Anterior cingulate cortex (tissue), 58 donors: Measurements from ENCODE around the gene HNRNPA1.
"Not testable (repeated sequence)": the region's sequence is repeated elsewhere in the genome, so short reads cannot be mapped to it uniquely, and the experiment has no call there.

Source experiments
- DNase-seq, 58 donors: peaks; one replicate each; lab custom pipeline; 2025; lab: John Stamatoyannopoulos, UW

The HNRNPA1 gene

DNA sequence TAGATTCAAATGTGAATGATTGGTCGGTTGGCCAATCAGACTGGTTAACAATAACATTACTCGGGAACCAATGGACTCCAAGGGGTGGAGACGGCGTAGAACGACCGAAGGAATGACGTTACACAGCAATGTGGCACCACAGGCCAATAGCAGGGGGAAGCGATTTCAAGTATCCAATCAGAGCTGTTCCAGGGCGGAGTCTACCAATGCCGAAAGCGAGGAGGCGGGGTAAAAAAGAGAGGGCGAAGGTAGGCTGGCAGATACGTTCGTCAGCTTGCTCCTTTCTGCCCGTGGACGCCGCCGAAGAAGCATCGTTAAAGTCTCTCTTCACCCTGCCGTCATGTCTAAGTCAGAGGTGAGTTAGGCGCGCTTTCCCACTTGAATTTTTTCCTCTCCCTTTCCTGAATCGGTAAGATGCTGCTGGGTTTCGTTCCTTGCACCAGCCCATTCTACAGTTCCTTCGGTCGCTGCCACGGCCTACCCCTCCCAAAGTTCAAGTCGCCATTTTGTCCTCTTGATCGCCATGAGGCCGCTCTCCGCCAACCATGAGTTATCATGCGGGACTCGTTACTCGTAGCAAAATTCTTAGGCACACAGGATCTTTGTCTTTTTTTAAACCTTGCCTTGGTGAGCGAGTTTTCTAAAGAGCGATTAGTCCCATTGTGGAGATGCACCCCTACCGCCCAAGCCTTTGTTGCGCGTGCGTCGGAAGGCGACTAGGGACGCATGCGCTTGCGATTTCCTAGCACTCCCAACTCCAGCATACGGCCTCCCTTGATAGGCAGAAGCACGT is at the start of gene HNRNPA1:
Gene HNRNPA1, plus strand, starts transcription at position 259 of the 793 bp plus-strand sequence. Its CDS starts 82 bp downstream, at position 341.
- peak; percentile 66 to 100 (median 97) for DNase-seq

DNA sequence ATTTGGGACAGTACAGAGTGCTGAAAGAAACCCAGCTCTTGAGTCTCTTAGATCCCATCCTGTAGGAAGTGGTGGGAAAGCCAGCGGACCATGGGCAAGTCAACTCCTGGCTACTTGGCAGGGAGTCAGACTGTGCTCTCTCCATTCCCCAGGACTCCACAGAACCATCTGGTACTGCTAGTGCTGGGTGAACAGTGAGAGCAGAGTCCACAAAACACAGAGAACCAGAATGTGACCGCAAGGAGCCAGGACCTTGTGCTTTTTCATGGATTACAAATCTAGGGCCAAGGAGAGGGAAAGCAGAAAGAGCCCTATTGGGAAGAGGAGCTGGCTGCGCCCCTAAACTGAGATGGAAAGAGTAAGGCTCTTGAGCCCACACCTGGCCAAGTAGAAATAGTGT is 49.3 kb upstream of the HNRNPA1 start:
- DNase-seq: not testable (repeated sequence)

DNA sequence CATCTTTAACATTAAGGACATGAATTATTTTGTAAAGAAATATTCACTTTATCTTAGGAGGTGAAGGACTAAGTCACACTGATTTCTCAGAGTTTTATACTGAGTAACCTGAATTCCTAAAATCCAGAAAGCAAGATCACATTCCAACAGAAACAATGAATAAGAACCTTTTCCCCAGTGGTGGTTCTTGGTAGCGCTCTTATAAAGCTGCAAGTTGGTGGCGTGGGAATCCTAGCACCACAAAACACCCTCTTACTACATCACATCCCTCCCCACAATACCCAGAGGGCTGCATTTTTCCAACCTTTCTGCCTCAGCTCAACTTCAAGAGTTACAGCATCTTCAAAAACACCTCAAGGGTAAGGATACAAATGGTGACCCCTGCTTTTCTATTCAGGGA is 47.7 kb upstream of the HNRNPA1 start:
- DNase-seq: no peak

DNA sequence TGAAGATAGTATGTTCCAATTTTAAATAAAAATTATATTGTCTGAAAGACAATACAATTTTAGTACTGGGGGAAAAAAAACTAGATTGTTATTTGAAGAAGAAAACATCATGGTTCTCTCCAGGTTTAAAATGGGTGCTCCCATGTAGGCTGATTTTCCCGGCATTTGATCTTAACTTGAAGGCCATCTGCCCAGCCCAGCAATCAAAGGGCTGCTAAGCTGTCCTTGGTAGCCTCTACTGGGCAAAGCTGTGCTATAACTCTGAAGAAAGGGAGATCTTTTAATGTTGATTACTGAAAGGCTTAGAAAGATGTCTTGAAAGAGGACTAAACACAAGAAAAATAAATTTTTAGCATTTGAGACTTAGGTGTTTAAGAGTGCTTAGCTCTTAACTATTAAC is 42.0 kb upstream of the HNRNPA1 start:
- no peak for DNase-seq

DNA sequence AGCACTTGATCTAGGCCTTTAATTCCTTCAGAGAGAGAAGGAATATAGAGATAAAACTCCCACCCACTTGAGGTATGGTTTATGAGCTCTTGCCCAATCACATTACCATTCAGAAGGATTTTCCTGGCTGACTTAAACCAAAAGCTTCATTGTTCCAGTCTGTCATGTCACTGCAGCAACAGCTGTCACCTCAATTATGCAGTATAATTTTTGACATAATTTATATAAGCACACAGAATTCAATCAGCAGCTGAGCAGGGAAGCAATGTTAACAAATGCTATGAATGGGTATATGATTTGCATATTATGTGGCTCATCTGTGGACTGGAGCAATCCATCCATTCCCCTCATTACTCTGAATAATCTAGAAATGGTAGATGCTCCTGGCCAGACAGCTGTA is 40.9 kb upstream of the HNRNPA1 start:
- DNase-seq: peak in 1 of 58 donors; percentile 2

DNA sequence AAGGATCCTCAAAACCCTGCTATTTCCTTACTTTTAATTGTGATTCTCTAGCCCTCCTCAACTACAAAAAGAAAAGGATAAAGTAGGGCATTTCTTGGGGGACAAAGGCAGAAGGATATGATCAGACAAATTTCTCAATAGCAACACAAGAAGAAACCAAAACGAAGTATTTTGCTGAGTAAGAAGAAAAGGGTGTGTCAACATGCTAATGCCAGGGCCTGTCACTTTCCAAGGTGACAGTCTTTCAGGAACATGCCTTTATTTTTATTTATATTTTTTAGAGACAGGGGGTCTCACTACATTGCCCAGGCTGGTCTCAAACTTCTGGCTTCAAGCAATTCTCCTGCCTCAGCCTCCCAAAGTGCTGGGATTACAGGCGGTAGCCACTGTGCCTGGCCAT is 40.4 kb upstream of the HNRNPA1 start:
- DNase-seq: no peak

DNA sequence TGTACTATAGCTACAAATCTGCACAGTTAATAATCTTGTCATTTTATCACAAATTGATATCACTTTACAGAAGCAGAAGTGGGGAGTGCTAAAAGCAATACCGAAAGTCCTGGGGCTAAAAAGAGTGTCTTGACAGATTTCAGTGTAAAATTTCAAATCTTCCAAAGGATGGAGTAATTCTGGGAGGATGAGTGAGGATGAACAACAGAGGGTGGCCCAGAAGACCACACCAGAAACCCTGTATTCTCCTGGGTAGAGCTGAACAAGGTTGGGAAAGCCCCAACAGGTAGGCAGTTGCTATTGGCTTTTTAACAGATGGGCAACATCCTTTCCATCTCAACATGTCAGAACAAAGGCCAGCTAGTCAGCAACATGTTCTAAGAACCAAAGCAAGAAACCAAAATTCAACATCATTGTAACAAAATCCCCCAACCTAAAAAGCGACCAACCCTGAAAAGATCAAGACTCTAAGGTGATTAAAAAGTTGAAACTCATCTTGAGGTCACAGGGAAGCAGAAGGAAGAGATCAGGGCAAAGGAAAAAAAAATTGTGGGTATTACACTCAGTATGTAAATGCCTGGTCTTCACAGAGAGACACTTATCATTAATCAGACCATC is 39.4 kb upstream of the HNRNPA1 start:
- DNase-seq: no peak

DNA sequence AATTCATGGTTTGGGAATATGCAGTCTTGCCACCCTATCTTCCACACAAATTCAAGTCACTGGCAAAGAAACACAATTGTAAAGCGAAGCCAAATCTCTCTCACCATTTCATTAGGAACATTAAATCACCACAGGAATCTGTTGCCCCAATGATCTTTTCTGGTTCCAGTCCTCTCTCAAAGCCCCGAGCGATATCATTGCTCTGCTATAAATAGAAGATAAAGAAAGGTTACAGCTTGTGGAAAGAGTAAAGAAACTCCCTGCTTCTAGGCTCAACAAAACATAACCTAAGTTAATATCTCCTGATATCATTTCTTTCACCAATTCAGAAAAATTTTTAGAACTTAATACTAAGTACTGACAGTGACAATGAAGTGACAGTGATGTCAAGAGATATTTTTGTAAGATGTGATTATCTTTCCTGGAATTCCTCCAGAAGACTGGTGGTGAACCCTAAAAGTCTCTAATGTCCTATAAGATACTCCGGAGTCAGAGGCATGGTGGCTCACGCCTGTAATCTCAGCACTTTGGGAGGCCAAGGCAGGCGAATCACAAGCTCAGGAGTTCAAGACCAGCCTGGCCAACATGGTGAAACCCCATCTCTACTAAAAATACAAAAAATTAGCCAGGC is 34.4 kb upstream of the HNRNPA1 start:
- no peak for DNase-seq

DNA sequence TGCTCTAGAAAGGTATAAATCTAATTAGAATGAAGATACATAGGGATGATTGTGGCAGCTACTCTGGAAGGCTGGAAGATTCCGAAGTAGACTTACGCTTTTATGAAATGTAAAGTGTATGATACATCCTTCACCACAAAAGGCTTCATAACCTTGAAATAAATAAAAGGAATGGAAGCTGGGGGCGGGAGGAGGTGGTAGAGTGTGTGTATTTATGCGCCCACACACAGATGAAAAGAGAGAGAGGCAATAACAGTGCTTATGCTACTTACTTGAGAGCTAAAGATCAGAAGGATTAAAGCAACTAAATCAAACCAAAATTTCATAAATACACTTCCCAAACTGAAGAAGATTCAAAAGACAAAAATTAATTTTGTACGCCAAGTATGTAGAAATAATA is 31.0 kb upstream of the HNRNPA1 start:
- DNase-seq: no peak

DNA sequence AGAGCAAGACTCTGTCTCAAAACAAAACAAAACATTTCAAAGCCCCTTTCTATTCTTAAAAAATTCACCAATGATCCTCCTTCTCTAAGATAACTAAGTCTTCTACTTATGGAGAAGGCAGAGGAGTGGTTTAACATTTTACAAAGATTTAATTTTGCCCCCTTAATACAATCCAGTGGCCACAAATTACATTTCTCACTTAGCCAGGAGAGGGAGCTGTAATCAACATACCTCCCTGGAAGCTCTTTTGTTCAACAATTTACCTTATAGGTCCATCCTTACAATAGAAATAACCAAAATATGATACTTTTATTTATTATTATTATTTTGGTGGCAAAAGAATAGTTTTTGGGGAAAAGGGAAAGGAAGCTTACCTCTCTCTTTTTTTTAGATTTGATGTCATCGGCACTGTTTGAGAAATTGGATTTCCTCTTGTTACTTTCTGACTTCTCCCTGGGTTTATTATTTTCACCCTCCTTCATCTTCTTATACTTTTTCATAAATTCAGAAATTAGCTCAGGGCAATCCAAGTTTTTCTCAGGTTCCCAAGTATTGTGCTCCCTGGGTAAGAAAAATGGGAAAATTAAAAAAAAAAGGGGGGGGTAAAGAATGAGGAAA is 28.8 kb upstream of the HNRNPA1 start:
- peak in 1 of 58 donors; percentile 21 for DNase-seq

DNA sequence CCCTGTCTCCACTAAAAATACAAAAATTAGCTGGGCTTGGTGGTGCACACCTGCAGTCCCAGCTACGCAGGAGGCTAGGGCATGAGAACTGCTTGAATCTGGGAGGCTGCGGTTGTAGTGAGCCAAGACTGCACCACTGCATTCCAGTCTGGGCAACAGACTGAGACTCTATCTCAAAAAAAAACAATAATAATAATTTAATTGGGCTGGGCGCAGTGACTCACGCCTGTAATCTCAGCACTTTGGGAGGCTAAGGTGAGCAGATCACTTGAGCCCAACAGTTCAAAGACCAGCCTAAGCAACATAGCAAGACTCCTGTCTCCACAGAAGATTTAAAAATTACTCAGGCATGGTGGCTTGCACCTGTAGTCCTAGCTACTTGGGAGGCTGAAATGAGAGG is 27.3 kb upstream of the HNRNPA1 start:
- DNase-seq: no peak

DNA sequence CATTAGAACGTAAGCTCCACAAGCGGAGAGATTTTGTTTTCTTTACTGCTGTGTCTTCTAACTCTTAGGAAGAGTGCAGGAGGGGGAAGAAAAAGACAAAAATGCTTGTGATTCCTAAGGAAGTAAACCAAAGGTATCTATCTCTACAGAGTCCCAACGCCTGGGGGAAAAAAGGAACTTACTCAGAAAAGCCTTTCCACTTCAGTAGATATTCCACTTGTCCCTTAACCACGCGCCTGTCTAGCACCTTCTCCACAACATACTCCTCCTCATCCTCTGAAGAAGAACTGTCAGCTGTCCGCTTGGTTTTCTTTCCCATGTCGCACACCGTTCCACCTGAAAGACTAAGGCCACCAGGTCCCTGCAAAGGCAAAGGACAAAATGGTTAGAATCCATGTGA is 23.2 kb upstream of the HNRNPA1 start:
- peak in 1 of 58 donors; percentile 6 for DNase-seq

DNA sequence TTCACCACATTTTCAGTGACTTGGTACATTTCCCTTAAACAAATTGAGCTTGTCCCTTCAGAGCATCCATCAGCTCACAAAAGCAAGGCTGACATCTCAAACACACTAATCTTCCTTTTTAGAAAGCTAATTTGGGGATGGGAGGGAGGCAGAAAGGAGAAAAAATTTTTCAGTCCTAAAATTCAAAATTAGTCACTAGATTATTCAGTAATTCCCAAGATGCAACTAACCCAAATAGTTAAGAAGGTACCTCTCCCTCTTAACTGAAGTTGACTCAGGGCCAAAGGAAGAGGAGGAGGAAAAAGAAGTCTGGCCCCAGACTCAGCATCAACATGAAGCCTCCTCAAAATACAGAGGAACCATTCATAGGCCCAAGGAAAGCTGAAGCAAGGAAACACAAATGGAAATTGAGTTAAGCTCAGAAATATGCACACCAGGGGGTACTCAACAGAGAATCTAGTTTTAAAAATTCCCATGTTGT is 22.3 kb upstream of the HNRNPA1 start:
- peak in 2 of 58 donors; percentile 12 to 14 for DNase-seq

DNA sequence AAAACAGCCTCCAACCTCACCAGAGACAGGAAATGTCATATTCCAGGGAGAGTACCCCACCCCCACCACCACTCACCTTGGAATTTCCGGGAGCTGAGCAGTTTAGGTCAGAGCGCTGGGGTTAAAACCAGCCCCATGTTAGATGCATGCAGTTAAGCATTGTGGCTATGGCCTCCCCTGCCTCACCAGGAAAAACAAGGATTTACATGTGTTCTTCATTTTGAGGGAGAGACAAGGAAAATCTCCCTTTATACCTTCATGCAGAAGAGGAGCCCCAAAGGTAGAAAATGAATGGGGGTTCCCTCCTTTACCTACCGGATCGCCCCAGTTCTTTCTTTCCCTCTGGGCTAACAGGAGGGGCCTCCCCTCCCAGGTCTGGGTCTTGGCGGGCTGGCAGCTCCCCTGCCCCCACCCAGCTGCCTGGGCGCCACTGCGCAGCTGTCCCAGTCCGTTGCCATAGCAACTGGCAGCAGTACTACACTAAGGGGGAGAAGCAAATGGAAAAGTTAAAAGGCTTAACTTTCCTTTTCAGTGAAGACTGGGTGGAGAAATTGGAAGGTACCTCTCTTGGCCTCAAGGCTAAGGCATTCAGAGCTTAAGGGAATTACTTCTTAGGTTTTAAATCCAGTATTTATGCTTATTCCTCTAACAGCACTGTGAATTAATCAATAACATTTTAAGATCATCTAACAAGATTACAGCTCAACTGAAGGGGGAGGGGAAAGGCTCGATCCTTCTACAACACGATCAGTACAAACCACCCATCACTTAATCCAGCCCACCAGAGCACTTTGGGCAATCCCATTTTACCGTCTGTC is 21.1 kb upstream of the HNRNPA1 start:
- DNase-seq: peak; percentile 7 to 91 (median 74)

DNA sequence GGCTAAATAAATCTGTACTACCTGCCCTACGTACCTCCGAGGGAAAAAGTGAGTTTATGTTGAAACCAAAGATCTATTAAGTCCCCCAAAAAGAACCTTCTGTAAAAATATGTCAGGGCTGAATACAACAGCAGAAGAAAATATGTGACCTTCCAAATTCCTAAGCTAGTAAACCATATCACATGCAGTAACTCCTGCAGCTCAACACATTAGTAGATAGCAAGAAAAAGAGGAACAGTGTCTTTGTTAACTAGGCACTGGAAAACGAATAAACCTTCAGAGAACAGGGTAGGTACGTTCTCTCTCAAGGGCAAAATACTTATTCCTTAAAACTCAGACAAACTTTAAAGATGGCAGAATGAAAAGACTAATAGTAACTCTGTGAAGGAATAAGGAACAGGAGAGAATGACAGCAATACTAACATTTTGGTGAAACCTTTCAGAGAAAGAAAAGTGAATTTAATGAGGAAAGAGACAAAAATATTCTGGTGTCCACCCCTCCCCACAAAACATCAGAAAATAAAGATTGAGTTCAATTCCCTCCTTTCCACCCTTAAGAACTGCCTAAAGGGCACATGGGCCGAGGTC is 18.6 kb upstream of the HNRNPA1 start:
- no peak for DNase-seq

DNA sequence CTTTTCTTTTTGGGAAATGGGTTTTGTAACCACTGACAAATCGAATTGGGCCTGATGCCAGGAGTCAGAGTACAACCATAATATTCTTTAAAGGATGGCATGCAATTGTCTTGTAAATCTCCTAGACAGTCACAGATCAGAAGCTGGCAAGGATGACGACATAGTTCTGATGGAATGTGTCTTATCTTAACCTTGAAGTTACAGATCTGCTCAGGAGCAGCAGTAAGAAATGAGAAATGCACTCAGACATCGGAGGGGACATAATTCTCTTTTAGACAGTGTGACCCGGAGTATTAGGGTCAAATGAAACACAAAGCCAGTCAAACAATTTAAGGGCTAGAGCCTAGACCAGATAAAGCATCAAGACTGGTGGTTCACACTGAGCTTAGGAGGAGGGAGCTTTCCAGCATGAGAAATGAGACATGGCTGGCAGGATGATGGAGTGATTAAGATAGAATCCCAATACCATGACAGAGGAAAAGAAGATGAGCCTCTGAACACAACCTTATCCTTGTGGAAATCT is 18.1 kb upstream of the HNRNPA1 start:
- peak in 1 of 58 donors; percentile 18 for DNase-seq

DNA sequence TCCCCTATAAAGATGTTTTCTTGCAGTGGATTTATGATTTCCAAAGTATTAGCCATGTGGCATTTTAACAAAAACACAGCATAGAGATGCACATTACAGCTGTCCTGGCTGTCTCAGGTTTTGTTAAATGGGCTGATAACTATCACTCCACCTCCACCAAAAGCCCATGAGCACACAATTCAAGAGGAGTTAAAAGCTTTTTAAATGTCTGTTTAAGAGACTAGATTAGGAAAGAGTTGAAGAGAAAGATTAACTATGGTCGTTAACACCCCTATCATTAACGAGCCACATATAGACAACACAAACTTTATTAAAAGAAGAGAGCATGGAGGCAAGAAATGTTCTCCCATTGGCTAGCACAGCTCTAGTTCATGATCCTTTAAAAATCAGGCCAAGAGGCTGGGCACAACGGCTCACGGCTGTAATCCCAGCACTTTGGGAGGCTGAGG is 15.1 kb upstream of the HNRNPA1 start:
- no peak for DNase-seq

DNA sequence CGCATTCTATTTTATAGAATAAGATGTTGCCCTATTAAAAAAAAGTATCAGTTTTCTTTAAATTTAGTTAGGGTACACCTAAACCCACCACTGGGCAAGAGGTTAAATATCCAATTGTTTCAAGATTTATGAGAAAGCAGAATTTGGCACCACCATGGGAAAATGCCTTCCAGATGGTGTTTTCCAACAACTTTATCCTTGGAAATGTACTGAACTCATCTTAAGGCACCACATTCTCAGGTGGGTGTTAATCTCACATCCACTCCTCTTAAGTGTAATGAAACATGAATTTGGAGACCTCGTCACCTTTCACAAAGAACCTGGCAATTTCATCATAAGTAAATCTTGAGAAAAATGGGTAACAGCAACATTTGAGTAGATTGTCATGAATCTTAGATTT is 13.7 kb upstream of the HNRNPA1 start:
- no peak for DNase-seq

DNA sequence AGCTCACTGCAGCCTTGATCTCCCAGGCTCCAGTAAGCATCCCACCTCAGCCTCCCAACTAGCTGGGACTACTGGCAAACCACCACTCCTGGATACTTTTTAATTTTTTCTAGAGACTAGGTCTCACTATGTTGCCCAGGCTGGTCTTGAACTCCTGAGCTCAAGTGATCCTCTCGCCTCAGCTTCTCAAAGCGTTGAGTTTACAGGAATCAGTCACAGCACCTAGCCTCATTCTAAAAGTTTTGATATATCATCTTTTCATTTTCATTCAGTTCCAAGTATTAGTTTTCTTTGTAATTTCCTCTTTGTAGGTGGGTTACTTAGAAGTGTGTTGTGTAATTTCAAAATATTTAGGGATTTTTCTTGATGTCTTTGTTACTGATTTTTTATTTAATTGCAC is 10.2 kb upstream of the HNRNPA1 start:
- no peak for DNase-seq
